HG03139 (cell line): Measurements from ENCODE around the gene AFAP1.

Source experiments
- ATAC-seq: cut with Tn5 transposase; IDR thresholded peaks from one replicate; pipeline ENCODE4 v1.9.1; 2021; ENCODE audit not compliant: unreplicated experiment

The AFAP1 gene

GRCh38 chr4:7762376-7763030, 177.2 kb downstream of the AFAP1 start:
- no peak for ATAC-seq

GRCh38 chr4:7761720-7762119, 177.9 kb downstream of the AFAP1 start:
- peak; percentile 76 for ATAC-seq

GRCh38 chr4:7761312-7761711, 178.3 kb downstream of the AFAP1 start:
- ATAC-seq: no peak

- no peak for ATAC-seq
These were observed 179.0 kb downstream of the AFAP1 start for GRCh38 chr4:7760706-7761105.

- ATAC-seq: no peak
These were observed 179.4 kb downstream of the AFAP1 start for GRCh38 chr4:7760228-7760627.

GRCh38 chr4:7759635-7760034, 180.0 kb downstream of the AFAP1 start:
- ATAC-seq: no peak

- ATAC-seq: no peak
These were observed 180.4 kb downstream of the AFAP1 start for GRCh38 chr4:7759216-7759615.

GRCh38 chr4:7758476-7758875, 181.2 kb downstream of the AFAP1 start:
- no peak for ATAC-seq

GRCh38 chr4:7757501-7758471, 181.9 kb downstream of the AFAP1 start:
- no peak for ATAC-seq

GRCh38 chr4:7756561-7757355, 182.9 kb downstream of the AFAP1 start:
- ATAC-seq: no peak

GRCh38 chr4:7756071-7756470, 183.6 kb downstream of the AFAP1 start:
- no peak for ATAC-seq

- ATAC-seq: no peak
These were observed 184.1 kb downstream of the AFAP1 start for GRCh38 chr4:7755561-7755960.

GRCh38 chr4:7754565-7755262, 184.9 kb downstream of the AFAP1 start:
- no peak for ATAC-seq

- ATAC-seq: no peak
These were observed 185.7 kb downstream of the AFAP1 start for GRCh38 chr4:7753931-7754465.

- no peak for ATAC-seq
These were observed 186.4 kb downstream of the AFAP1 start for GRCh38 chr4:7753271-7753670.

- ATAC-seq: no peak
These were observed 187.0 kb downstream of the AFAP1 start for GRCh38 chr4:7752649-7753048.

- no peak for ATAC-seq
These were observed 188.7 kb downstream of the AFAP1 start for GRCh38 chr4:7750972-7751371.

GRCh38 chr4:7750523-7750922, 189.1 kb downstream of the AFAP1 start:
- ATAC-seq: no peak

GRCh38 chr4:7747566-7747965, 192.1 kb downstream of the AFAP1 start:
- no peak for ATAC-seq

GRCh38 chr4:7747062-7747385, 192.6 kb downstream of the AFAP1 start:
- ATAC-seq: no peak
